ENCODE results near the gene SIRT2.
"Not testable (repeated sequence)": the region's sequence is repeated elsewhere in the genome, so short reads cannot be mapped to it uniquely, and the experiment has no call there.

SIRT2 gene

DNA sequence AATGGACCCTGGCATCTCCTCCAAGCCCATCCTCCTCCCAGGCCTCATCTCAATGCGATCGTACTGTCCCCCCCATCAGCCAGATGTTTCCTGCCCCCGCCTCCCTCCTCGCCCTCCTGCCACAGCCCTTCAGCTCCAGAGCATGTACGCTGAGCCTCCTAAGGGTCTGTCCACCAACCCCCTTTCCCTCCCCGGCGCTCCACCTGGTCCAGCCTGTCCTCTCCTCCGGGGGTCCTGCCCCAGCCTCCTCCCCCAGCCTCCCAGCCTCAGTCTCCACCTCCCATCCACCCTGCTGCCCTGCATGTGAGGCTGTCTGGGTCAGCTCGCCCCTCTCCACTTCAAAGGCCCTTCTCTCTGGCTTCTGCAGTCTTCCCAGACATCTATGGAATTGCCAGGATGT, 4.5 kb downstream of the SIRT2 start:
- no peak for DNase-seq (ENCODE audit: low spot score)

DNA sequence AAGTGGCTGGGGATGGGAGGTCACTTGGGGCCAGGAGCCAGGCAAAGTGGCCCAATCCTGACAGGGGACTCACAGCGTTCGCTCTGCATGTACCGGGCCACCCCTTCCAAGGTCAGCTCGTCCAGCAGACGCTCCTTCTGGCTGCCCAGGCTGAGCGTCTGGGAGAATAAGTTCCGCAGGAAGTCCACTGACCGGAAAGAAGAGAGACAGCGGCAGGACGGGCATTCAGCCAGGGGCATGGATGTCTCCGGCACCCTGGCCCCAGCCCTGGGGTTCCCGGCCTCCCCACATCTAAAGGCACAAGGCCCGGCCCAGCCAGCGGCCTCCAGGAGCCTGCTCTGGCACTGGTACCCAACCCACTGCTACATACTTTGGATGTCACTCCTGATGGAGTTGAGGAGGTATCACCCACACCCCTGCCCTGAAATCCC, 6.1 kb downstream of the SIRT2 start:
- DNase-seq (ENCODE audit: low spot score): no peak

DNA sequence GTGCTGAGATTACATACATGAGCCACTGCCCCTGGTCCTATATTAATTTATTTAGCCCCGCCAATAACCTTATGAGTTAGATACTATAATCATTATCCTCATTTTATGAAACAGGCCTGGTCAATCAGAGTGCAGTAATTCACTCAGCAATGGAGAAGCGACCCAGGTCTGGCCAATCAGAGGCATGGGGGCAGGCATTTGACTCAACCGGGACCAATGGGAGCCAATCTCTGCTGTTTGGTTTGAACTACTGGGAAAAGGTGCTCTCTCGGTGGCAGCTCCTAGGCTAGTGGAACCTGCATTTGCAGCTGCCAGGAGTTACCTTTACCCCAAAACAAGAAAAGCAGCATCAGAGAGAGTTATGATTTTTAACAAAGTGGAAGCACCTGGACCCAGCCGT, 6.6 kb downstream of the SIRT2 start:
- no peak for DNase-seq (ENCODE audit: low spot score)

DNA sequence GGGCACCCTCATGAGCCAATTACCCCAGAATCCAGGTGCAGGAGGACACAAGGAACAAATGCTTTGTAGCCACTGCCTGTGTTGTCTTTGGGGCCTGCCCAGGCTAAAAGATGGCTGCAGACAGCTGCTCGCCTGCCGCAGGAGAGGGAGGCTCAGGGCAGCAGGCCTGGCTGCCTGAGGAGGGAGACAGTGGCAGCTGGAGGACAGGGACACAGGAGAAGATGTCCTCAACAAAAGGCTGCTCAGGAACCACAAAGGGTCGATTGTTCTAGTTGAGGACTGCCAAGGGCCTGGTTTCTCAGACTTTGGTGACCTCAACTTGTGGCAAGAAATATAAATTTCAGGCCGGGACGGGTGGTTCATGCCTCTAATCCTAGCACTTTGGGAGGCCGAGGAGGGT, 7.6 kb downstream of the SIRT2 start:
- DNase-seq (ENCODE audit: low spot score): no peak

GRCh38 chr19:38890686-38891085, 8.7 kb downstream of the SIRT2 start:
- DNase-seq (ENCODE audit: low spot score): no peak

GRCh38 chr19:38889803-38890202, 9.6 kb downstream of the SIRT2 start:
- DNase-seq (ENCODE audit: low spot score): no peak

- no peak for DNase-seq (ENCODE audit: low spot score)
Observed at GRCh38 chr19:38888876-38889275, 10.5 kb downstream of the SIRT2 start.

DNA sequence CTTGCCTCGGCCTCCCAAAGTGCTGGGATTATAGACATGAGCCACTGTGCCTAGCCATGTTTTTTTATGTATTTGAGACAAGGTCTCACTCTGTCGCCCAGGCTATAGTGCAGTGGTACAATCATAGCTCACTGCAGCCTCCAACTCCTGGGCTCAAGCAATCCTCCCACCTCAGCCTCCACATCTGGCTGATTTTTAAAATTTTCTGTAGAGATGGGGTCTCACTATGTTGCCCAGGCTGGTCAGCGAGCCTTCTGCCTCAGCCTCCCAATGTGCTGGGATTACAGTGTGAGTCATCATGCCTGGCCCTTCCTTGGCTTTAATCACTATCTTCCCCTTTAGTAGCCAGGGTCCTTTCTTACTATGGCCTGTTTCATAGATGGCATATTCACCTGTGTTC, 14.7 kb downstream of the SIRT2 start:
- not testable (repeated sequence) for DNase-seq (ENCODE audit: low spot score)

DNA sequence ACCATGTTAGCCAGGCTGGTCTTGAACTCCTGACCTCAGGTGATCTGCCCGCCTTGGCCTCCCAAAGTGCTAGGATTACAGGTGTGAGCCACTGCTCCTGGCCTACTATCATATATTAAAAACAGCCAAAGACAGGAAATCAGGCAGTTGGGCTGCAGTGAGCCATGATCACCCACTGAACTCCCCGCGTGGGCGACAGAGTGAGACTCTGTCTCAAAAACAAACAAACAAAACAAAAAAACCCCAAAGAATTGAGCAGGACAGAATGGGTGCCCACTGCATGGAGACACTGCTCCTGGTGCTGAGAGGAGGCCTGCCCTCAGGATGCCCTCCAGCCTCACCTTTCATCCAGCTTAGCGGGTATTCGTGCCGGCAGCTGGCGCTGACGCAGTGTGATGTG, 16.1 kb downstream of the SIRT2 start:
- DNase-seq (ENCODE audit: low spot score): no peak

DNA sequence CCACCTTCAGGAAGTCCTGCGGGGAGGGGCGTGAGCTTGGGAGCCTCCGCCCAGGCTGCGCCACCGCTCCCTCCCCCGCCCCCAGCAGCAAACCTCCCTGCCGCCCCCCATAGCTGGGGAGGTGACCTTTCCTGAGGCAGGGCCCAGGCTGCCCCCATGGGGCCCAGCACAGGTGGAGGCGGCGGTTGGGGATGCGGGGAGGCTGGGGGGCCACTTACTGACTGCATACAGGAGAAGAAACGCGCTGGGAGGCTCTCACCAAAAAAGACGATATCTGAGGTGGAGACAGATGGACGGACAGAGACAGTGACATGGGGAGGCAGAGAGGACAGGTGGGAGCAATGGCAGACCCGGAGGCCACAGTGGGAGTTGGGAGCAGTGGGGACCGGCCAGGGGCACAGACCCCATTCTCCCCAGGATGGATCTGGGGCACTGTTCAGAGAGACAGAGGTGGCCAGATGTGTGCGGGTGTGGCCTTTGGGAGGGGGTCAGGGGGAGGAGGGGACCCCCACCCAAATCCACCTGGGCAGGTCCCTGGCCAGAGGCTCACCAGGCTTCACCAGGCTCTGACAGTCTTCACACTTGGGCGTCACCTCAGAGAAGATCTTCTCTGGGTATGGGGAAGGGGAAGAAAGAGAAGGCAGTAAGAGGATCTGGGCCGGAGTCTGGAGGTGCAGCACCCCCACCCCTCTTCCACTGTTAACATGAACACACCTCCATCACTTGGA, 18.4 kb downstream of the SIRT2 start:
- DNase-seq (ENCODE audit: low spot score): no peak

- no peak for DNase-seq (ENCODE audit: low spot score)
Observed at GRCh38 chr19:38880076-38880881, 19.1 kb downstream of the SIRT2 start.

GRCh38 chr19:38879400-38879751, 20.0 kb downstream of the SIRT2 start:
- no peak for DNase-seq (ENCODE audit: low spot score)

DNA sequence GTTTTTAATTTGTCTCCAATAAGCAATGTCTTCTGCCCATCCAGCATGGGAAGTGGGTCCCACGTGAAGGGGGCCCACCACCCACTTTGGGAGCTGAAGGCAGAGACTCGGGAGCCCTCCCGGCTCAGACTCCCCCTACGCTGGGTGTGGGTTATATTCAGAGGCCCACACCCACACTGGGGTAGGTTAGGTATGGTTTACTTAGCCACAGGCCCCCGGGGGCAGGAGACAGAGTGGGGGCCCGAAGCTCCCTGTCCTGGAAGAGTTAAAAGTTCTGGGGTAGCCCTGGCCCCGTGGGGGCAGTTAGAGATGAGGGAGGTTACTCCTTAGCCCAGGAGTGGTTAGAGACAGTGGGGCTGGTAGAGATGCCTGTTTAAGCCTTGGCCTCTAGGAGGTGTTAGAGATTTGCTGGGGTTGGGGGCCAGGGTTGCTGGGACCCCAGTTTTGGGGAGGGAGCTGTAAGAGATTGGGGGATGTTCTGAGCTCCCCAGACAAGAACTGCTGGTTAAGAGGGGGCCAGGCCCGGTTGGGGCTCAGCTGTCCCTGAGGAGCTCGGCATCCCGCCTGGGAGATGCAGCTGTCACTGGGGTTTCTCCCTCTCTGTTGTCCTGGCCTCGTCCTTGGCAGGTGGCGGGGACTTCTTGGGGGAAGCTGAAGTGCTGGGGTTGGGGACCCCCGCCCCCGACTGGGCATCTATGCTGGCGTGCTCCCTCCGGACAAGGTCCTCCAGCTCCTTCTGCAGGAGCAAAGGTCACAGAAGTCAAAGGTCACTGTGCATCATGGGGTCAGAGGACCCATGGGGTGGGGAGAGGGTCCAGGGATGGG, 20.6 kb downstream of the SIRT2 start:
- DNase-seq (ENCODE audit: low spot score): no peak

GRCh38 chr19:38877781-38878574, 21.4 kb downstream of the SIRT2 start, which contains the start of gene RINL:
TSS of gene RINL (minus strand) at chr19:38878275. CDS start at chr19:38876742, 1,533 bp downstream.
- peak; percentile 81 for DNase-seq (ENCODE audit: low spot score)

DNA sequence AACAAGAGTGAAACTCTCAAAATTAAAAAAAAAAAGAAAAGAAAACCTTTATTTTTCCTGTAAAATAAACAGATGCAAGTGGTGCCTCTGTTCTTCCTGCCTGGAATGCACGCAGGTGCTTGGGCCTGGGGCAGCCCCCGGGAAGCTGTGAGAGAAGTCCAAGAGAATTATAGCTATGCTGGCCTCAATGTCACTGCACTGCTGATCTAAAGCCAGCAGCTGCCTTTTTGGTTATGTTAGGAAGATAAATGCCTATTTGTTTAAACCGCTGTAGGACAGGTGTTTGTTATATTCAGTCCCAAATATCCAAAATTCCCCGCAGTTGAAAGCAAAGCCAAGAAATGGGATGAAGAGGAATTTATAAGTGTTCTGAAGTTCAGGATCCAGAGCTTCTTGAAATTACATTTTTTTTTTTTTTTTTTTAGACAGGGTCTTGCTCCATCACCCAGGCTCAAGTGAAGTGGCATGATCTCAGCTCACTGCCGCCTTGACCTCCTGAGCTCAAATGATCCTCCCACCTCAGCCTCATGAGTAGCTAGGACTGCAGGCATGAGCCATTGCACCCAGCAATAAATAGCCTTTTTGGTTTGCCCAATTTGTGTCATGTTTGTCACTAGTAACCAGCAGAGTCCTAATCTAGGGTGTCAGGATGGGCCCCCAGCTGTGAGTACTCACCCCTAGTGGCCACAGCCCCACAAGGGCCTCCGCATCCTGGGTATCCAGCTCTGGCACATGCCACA, 23.6 kb downstream of the SIRT2 start:
- DNase-seq (ENCODE audit: low spot score): no peak

DNA sequence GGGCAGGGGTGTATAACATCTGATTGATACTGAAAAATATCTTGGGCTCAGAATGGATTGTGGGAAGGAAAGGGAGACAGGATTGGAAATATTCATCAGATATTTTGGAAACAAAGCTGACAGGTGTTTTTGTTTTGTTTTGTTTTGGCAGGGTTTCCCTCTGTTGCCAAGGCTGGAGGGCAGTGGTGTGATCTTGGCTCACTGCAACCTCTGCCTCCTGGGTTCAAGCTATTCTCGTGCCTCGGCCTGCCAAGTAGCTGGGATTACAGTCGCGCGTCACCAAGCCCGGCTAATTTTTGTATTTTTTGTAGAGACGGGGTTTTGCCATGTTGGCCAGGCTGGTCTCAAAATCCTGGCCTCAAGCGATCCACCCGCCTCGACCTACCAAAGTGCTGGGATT, 26.0 kb downstream of the SIRT2 start:
- not testable (repeated sequence) for DNase-seq (ENCODE audit: low spot score)

DNA sequence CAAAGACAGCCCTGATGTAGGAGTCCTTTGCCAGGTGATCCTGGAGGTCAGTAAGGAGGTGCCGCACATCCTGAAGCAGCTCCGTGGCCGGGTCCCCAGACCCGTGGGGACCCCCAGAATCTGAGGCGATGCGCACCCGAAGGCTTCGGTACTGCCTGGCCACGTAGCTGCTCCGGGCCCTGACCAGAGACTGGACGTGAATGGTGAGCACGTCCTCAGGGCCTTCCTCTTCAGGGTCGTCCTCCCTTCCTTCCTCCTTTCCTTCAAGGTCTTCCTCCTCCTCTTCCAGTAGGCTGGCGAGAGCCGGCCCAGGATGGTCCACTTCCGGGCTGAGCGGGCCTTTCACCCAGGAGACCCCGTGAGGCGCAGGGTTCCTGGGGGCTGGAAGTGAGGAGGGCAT, 28.8 kb downstream of the SIRT2 start:
- DNase-seq (ENCODE audit: low spot score): no peak

DNA sequence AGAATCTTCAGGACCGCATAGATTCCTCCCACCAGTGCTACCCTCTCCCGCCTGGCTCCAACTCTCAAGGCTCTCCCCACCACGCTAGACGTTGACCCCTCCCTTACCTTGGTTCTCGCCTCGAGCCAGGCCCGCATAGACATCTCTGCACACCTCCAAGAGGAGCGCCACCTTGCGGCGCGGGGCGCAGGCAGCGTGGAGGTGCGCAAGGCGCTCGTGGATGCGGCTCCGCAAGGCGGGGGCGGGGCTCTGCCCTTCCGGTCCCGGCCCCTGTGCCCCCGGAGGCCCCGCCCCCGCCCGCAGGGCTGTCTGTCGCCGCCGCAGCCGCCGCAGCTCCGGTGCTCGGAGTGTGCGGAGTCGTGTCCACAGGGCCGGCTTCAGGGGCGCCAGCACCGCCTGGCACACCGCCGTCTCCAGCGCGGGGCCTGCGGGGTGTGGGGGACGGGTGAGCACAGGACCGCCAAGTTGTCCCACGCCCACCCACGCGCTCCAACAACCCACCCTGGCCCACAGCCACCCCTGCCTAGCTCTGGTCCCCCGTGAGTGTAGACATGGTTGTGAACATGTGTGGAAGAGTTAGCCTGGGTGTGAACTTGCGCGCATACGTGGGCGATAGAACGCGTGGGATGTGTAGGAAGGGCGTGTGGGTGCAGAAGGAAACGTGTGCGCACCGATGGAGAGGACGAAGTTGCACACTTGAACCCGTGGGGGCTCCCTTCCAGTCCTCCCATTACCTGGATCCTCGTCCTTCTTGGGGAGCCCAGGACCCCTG, 29.4 kb downstream of the SIRT2 start:
- peak; percentile 93 for DNase-seq (ENCODE audit: low spot score)

- peak; percentile 73 for DNase-seq (ENCODE audit: low spot score)
Observed at GRCh38 chr19:38869160-38869835, 30.1 kb downstream of the SIRT2 start.

DNA sequence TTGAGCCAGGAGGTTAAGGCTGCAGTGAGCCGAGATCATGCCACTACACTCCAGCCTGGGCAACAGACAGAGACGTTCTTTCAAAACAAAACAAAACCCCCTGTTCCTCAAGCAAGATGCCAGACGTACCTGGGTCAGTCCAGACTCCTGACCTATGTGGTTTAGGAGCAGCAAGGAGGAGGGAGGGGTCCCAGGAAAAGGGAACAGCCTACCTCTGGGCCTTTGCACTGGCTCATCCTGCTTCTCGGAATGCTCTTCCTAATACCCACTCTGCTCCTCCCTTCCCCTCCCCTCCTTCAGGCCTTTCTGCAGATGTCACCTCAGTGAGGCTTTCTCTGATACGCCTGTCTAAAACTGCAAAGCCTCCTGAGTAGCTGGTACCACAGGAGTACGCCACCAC, 30.9 kb downstream of the SIRT2 start:
- no peak for DNase-seq (ENCODE audit: low spot score)
